OCI-LY1 (cell line): ENCODE data around the gene COPZ1.

Source experiments
- H2AFZ ChIP-seq: fragments of 200-600 bp; sonication (generic), shearing (Covaris generic); 2 replicates; pipeline ENCODE4 v1.6.0; 2014; ENCODE audit warnings: antibody characterized with exemption, mild to moderate bottlenecking, low read length
- H3F3A ChIP-seq: fragments of 200-600 bp; sonication (generic), shearing (Covaris generic); 2 replicates; pipeline ENCODE4 v1.6.0; 2014; ENCODE audit warnings: mild to moderate bottlenecking, antibody characterized with exemption, low read length, moderate library complexity; ENCODE audit not compliant: insufficient read depth
- H3K27ac ChIP-seq: fragments of 200-600 bp; sonication (generic); 2 replicates; pipeline ENCODE4 v1.5.1; 2014; ENCODE audit warnings: low read length, mixed run types, mild to moderate bottlenecking, low read depth; ENCODE audit not compliant: poor library complexity, severe bottlenecking
- H3K27me3 ChIP-seq: fragments of 200-600 bp; sonication (generic); 2 replicates; pipeline ENCODE4 v1.6.0; 2014; ENCODE audit warnings: antibody characterized with exemption, mild to moderate bottlenecking, low read length, moderate library complexity; ENCODE audit not compliant: insufficient read depth
- H3K36me3 ChIP-seq: fragments of 200-600 bp; sonication (generic); 2 replicates; pipeline ENCODE4 v1.6.1; 2014; ENCODE audit warnings: mild to moderate bottlenecking, antibody characterized with exemption, low read length, moderate library complexity, mixed read lengths; ENCODE audit not compliant: insufficient read depth
- H3K4me1 ChIP-seq: fragments of 200-600 bp; sonication (generic); 2 replicates; pipeline ENCODE4 v1.5.1; 2014; ENCODE audit warnings: mild to moderate bottlenecking, low read length, moderate library complexity; ENCODE audit not compliant: insufficient read depth, severe bottlenecking
- H3K4me2 ChIP-seq: fragments of 200-600 bp; sonication (generic), shearing (Covaris generic); 2 replicates; pipeline ENCODE4 v1.6.1; 2014; ENCODE audit warnings: low read length
- H3K4me3 ChIP-seq: fragments of 200-600 bp; sonication (generic); 2 replicates; pipeline ENCODE4 v1.5.1; 2014; ENCODE audit warnings: low read length, low read depth, mild to moderate bottlenecking, mixed read lengths; ENCODE audit not compliant: poor library complexity, severe bottlenecking
- H3K79me2 ChIP-seq: fragments of 200-600 bp; shearing (Covaris generic); 2 replicates; pipeline ENCODE4 v1.6.1; 2016; ENCODE audit warnings: mixed run types, low read length, mixed read lengths; ENCODE audit not compliant: insufficient read depth
- H3K9ac ChIP-seq: fragments of 200-600 bp; sonication (generic), shearing (Covaris generic); 2 replicates; pipeline ENCODE4 v1.6.1; 2014; ENCODE audit warnings: mild to moderate bottlenecking, low read length, mixed read lengths
- H3K9me2 ChIP-seq: fragments of 200-600 bp; sonication (generic), shearing (Covaris generic); 2 replicates; pipeline ENCODE4 v1.6.1; 2014; ENCODE audit warnings: low read depth, mild to moderate bottlenecking, low read length, mixed read lengths
- H3K9me3 ChIP-seq: fragments of 200-600 bp; shearing (Covaris generic); 2 replicates; pipeline ENCODE4 v1.6.1; 2014; ENCODE audit warnings: low read length, mixed read lengths
- H4K20me1 ChIP-seq: fragments of 200-600 bp; sonication (generic), shearing (Covaris generic); 2 replicates; pipeline ENCODE4 v1.6.0; 2016; ENCODE audit warnings: mild to moderate bottlenecking, low read length; ENCODE audit not compliant: insufficient read depth
- CTCF ChIP-seq: fragments of 200-600 bp; sonication (generic), shearing (Covaris generic); IDR thresholded peaks from 2 replicates; pipeline ENCODE4 v1.5.1; 2017; ENCODE audit warnings: mild to moderate bottlenecking, antibody characterized with exemption, low read length, moderate library complexity, mixed read lengths
- EZH2 ChIP-seq: fragments of 200-600 bp; sonication (generic), shearing (Covaris generic); IDR thresholded peaks from 2 replicates; pipeline ENCODE4 v1.8.0; 2017; ENCODE audit warnings: borderline replicate concordance, mixed run types, mild to moderate bottlenecking, antibody characterized with exemption, low read length, moderate library complexity, mixed read lengths

Gene COPZ1

GRCh38 chr12:54398218-54398617 lies 73.3 kb downstream of the COPZ1 start:
- no peak overlapping the region for H3K9ac ChIP-seq
- H2AFZ ChIP-seq = no peak overlapping the region
- no peaks in the 10 kb centered on the region for H3K79me2 ChIP-seq
- H3K36me3 ChIP-seq = no peaks in the 10 kb centered on the region
- H3K9me3 ChIP-seq = no peaks in the 10 kb centered on the region
- H3F3A ChIP-seq = no peaks in the 10 kb centered on the region
- no peak overlapping the region for H3K4me2 ChIP-seq
- H4K20me1 ChIP-seq = no peaks in the 10 kb centered on the region
- H3K27me3 ChIP-seq = peaks cover 4% of the 10 kb centered on the region; the same call in 1 of the 2 replicates
- no peaks in the 10 kb centered on the region for H3K9me2 ChIP-seq
- H3K4me1 ChIP-seq = no peaks in the 10 kb centered on the region
- no peak for TF ChIP-seq CTCF
- TF ChIP-seq EZH2 = no peak
- no peak overlapping the region for H3K4me3 ChIP-seq
- no peak overlapping the region for H3K27ac ChIP-seq

- H3K9ac ChIP-seq = no peak overlapping the region
- H3K4me2 ChIP-seq = no peak overlapping the region
- no peak overlapping the region for H3K4me3 ChIP-seq
- no peaks in the 10 kb centered on the region for H3K9me2 ChIP-seq
- H3K4me1 ChIP-seq = no peaks in the 10 kb centered on the region
- H3K27ac ChIP-seq = no peak overlapping the region
- H4K20me1 ChIP-seq = no peaks in the 10 kb centered on the region
- H3K27me3 ChIP-seq = peaks cover 4% of the 10 kb centered on the region; the same call in 1 of the 2 replicates
- H3K79me2 ChIP-seq = no peaks in the 10 kb centered on the region
- H3K9me3 ChIP-seq = no peaks in the 10 kb centered on the region
- H3K36me3 ChIP-seq = no peaks in the 10 kb centered on the region
- H3F3A ChIP-seq = no peaks in the 10 kb centered on the region
- peak; percentile 99 for TF ChIP-seq CTCF
- no peak for TF ChIP-seq EZH2
- no peak overlapping the region for H2AFZ ChIP-seq
Measured at GRCh38 chr12:54398995-54399793, 74.3 kb downstream of the COPZ1 start.

GRCh38 chr12:54401119-54401518 lies 76.2 kb downstream of the COPZ1 start:
- no peak overlapping the region for H3K27ac ChIP-seq
- no peaks in the 10 kb centered on the region for H3K4me1 ChIP-seq
- H4K20me1 ChIP-seq = no peaks in the 10 kb centered on the region
- peaks cover 4% of the 10 kb centered on the region; the same call in 1 of the 2 replicates for H3K27me3 ChIP-seq
- no peaks in the 10 kb centered on the region for H3F3A ChIP-seq
- H3K9ac ChIP-seq = no peak overlapping the region
- no peaks in the 10 kb centered on the region for H3K9me2 ChIP-seq
- H3K79me2 ChIP-seq = no peaks in the 10 kb centered on the region
- no peak overlapping the region for H2AFZ ChIP-seq
- no peak overlapping the region for H3K4me2 ChIP-seq
- no peaks in the 10 kb centered on the region for H3K36me3 ChIP-seq
- TF ChIP-seq CTCF = no peak
- no peak for TF ChIP-seq EZH2
- H3K4me3 ChIP-seq = no peak overlapping the region
- H3K9me3 ChIP-seq = no peaks in the 10 kb centered on the region
